GM19025 (cell line): ENCODE data around the gene METTL8.
"Not testable (repeated sequence)": the region's sequence is repeated elsewhere in the genome, so short reads cannot be mapped to it uniquely, and the experiment has no call there.

Experiments used
- ATAC-seq: cut with Tn5 transposase; IDR thresholded peaks from one replicate; pipeline ENCODE4 v1.9.1; 2021; ENCODE audit warnings: mild to moderate bottlenecking, low read depth, moderate library complexity; ENCODE audit not compliant: unreplicated experiment

METTL8 gene

DNA sequence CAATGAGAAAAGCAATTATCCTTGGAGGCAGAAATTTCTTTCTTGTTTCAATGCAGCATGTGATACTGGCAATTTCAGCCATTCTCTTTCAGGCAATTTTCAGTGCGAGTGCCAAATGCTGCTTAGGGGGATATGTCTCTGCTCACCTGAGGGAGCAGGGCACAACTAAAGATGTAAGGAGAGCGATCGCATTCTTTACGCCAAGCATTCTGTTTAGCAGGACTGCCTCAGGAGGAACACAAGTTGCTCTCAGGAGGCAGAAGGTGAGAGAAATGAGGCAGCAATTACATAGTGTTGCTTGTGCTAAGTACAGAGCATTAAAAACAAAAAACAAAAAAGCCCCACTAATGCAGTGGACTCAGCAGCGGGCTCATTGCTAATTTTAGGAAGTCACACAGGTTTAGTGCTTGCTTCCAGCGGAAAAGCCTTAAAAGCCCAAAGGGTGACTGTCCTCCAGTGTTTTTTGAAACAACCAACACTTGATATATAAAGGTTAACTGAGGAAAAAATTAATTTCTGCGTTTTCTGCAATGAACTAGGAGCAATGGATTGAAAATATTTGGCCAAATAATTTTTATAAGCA lies 116.9 kb downstream of the METTL8 start:
- ATAC-seq, result no peak

DNA sequence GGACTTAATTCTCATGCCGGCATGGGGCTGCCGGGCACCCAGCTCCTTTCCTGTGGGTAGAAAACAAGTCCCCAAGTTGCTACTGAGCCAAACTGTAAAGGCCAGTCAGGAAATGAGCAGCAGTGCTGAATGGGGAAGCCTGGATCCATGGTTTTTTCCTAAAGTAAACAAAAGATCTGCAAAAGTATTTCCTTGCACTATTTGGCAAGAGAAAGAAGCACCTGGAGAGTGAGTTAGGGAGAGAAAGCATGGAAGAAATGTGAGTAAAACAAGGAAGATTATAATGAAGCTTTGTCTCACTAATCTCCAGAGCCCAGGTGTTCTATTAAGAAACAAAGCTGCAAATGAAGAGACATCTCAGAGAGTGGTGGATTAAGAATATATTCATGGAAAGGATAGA lies 117.6 kb downstream of the METTL8 start:
- ATAC-seq, result no peak

DNA sequence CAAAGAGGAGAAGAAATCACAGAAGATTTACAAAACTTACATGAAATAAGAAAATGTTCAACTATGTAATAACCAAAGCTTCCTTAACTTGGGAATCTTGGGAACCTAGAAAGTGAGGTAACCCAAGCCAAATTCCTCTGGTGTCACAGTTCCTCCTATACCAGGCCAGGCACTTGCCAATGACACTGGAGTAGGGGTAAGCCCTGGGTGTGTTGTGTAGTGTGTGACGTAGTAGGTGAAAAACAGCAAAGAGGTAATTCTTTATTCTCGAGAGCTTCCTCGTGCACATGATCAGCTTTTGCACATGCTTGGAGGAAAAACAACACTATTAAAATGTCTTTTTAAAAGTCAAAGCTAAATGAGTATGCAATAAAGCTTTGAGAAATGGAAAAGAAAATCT lies 118.0 kb downstream of the METTL8 start:
- no peak for ATAC-seq

DNA sequence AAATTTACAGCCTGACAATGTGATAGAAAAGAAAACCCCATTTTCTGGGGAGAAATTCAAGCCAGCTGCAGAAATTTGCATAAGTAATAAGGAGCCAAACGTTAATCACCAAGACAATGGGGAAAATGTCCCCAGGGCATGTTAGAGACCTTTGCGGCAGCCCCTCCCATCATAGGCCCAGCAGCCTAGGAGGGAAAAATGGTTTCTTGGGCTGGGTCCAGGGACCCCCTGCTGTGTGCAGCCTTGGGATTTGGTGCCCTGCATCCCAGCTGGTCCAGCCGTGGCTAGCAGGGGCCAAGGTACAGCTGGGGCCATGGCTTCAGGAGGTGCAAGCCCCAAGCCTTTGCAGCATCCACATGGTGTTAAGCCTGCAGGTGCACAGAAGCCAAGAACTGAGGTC lies 121.6 kb downstream of the METTL8 start:
- not testable (repeated sequence) for ATAC-seq

DNA sequence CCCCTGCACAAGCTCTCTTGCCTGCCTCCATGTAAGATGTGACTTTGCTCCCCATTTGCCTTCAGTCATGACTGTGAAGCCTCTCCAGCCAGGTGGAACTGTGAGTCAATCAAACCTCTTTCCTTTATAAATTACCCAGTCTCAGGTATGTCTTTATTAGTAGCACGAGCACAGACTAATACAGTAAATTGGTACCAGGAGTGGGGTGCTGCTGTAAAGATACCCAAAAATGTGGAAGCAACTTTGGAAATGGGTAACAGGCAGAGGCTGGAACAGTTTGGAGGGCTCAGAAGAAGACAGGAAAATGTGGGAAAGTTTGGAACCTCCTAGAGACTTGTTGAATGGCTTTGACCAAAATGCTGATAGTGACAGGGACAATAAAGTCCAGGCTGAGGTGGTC lies 122.2 kb downstream of the METTL8 start:
- not testable (repeated sequence) for ATAC-seq

DNA sequence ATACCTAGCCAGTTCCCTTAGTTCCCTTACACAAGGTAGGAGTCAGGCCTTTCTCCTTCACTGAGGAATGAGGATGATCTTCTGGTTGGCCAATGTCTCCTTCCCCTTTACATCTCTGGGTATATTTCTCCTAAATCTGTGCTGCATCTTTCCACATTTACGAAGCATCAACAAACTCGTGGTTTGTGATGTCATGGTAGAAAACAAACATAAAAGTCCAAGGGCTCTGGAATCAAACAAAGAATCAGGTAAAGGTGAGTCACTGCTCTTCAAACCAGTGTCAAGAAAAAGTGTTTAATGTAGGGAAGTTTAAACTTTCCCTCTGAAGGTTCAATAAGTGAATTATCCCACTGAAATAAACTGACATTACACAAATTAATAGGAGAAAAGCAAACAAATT lies 122.9 kb downstream of the METTL8 start:
- no peak for ATAC-seq

DNA sequence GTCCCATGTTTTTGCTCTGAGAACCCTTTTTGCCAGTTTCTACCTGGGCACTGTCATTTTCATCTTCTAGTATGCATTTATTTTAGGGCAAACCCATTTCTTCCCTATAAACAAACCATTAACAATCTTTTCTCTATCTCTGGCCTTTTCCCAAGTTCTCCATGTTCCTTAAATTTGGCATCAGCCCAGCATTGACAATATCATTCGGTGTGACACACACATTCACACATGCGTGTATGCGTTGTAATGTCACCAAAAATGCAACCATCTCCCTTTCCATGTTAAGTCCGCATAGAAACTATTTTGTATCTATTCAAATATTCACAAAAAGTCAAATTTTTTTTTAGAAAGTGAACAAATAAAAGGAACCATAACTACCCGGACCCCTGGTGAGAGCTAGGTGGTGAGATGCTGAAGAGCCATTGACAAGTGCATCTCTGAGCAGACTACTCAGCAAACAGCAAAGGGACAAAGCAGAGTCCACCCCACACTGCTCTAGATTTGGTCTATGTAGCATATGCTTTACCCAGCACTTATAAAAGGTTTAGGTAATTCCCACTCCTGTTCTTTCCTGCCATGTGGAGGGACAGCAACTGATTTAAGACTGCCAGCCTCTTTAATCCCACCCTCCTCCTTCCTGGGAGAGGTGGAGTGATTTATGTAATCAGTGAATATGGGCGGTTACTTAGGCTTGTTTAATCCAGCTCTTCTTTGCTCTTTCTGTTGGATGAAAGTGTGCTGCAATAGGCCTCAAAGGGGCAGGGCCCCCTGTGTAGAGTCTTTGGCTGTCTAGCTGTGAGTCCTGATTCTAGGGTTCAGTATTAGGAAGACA lies 124.1 kb downstream of the METTL8 start:
- ATAC-seq, result no peak

DNA sequence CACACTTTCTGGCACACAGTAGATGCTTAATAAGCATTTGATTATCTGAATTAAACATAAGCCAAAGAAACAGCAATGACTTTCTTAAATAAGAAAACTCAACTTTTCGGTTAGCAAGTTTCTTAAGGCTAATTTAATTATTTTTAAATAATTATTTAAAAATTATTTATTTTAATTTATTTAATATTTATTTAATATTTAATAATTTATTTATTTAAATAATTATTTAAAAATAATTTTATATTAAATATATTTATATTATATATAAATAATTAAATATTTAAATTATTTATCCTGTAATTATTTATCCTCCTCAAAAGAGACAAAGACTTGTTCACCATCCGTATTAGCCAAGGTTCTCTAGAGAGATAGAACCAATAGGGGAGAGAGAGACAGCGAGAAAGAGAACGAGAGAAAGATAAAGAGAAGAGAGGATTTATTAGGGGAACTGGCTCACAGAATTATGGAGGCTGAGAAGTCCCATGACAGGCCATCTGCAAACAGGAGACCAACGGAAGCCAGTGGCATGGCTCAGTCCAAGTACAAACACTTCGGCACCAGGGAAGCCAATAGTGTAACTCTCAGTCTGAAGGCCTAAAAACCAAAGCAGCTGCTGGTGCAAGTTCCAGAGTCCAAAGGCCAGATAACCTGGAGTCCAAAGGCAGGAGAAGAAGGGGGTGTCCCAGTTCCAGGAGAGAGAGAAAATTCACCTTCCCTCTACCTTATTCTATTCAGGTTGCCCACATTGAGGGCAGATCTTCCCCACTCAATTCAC lies 125.3 kb downstream of the METTL8 start:
- no peak for ATAC-seq

DNA sequence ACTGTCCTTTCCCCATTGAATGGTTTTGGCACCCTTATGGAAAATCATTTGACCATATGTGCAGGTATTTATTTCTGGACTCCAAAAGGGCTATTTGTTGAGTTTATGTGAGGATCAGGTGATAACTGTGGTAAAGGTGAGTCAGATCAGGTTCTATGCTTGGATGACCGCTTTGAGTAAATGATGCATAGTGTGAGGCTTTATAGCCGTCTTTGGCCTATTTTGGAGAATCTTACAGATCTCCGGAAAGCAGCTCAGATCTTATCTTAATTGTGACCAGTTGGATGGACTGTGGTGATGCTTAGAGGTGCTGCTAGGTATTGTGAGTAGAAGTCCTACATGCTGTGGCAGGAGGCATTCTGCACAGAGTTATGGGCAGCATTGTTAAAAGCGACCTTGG lies 126.2 kb downstream of the METTL8 start:
- no peak for ATAC-seq

DNA sequence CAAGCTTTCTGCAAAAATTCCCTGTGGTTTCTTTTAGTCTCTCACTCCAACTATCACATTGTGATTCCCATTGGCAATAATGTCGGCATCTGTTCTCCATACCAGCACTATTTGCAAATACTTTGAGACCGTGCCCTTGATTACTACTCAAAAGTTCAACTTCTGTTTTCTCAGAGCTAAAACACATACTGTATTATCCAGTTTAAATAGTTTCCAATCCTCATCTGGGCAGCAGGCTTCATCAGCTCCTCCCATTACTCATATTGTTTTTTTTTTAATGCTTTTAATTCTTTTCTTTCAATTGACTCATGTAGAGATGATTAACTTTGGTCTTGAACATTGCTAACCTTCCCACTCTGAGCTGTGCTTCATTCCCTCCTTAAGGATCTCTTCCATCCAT lies 135.8 kb downstream of the METTL8 start:
- ATAC-seq, result no peak

DNA sequence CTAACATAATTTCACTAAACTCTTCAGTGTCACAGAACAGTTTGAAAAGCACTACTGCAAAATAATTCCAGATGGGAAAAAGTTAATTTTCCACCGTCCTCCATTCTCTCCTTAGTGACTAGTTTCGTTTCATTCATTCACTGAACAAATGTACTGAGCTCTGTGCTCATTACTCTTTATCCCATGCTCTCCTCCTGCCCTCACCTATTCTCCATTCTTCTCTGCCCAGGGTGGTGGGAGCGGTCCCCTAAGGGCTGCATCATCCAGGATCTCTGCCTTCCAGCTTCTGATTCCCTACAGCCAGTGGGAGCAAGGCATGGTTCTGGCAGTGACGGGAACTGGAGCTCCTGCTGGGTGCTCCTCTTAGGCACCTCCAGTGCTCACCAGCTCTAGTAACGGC lies 139.2 kb downstream of the METTL8 start:
- ATAC-seq, result no peak

DNA sequence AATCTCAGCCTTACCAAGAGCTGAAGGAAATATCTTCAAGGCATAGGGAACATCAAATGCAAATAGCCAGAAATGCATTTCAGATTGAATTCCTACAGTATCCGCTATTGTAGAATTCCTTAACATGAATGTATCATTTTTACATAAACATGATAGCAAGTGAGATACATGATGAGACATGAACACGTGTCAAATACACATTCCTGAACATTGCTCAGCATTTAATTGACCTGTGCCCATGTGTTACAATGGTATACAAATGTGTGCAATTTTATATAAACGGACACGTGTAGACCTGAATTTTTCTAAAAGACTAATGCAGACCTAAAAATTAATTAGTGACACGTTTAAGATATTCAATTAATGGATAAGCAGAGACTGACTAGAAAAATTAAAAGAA lies 140.1 kb downstream of the METTL8 start:
- ATAC-seq, result no peak

DNA sequence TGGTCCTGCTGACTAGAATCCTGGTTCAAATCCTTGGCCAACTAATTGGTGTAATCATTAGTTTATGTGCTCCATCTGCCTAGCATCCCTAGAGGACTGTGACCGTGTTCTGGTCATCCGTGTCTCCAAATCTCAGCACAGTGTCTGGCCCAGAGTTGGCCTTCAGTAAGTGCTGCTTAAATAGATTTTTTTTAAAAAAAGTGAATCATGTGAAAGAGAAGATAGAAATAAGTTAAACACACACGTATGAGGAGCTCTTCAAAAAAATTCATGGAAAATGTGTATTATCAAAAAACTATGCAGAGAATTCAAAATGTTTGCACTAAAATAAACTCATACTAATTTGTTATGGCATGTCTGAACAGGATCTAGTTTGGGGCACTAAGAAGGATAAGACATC lies 143.8 kb downstream of the METTL8 start:
- no peak for ATAC-seq

DNA sequence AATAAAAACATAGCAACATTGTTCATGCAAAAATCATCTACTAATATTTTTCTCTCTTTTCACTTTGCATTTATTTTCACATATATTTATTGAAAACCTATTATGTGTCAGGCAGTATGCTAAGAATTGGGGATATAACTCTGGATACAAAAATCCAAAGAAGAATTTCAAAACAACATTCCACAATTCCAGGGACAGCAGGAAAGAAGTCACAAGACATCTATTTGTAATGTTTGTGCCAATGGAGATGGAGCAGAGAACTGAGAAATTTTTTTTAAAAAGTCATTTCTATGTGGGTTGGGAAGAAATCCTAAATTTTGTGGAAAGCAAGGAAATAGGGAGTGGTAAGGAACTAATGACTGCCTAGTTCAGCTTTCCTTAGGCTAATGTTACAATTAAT lies 144.5 kb downstream of the METTL8 start:
- no peak for ATAC-seq

DNA sequence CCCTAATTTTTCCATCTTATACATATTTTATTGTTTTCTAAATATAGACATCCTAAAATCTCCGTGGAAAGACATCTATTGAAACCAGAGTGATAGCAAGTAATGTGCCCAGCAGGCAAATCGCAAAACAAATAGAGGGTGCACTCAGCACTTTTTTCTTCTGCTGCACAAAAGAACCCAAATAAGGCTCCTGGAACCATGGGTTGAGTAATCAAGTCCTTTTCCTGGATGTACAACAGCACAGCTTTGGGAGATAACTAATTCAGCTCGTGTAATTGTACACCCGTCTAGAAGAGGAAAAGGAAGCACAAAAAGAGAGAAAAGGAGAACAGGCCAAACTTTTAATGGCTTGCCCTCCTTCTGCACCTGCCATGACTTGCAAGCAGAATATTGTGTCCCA lies 146.2 kb downstream of the METTL8 start:
- no peak for ATAC-seq

DNA sequence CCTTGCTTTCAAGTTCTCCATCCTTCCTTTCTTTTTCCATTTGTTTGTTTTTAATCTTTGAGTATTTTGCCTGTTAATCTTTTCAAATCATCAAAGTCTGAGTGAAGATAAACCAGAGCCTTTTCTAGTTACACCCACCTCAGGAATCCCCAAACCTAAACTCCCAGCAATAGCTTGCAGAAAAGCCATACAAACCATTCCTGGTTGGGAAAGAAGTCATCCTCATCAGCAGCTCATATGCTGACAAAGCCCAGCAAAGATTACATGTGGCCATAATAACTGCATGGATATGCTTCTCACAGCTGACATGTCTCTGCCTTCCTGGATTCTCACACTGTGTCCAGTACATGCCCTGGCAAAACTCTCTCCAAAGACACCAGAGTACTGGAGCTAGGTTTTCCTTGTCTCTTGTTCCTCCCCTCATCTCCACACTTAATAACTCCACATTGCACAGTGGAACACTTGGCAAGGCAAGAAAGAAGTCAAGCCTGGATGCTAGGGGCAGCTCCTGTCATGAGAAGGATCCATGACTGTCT lies 146.7 kb downstream of the METTL8 start:
- ATAC-seq, result no peak

DNA sequence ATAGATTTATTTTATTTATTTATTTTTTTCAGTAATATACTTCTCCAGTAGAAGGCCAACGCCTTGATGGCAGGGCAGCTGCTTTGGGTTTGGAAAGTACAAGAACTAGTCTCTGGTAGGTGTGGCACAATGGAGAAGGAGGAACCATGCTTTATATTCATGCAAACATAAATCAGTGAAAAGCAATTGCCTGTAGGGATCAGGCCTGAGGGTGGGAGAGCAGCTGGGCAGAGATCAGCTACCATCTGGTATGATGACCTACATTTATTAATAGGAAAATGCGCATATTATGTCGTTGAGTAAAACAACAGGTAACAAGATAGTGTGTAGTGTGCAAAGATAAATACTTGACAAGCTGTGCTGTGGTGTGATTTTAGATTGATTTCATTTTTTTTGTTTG lies 152.7 kb downstream of the METTL8 start:
- no peak for ATAC-seq

DNA sequence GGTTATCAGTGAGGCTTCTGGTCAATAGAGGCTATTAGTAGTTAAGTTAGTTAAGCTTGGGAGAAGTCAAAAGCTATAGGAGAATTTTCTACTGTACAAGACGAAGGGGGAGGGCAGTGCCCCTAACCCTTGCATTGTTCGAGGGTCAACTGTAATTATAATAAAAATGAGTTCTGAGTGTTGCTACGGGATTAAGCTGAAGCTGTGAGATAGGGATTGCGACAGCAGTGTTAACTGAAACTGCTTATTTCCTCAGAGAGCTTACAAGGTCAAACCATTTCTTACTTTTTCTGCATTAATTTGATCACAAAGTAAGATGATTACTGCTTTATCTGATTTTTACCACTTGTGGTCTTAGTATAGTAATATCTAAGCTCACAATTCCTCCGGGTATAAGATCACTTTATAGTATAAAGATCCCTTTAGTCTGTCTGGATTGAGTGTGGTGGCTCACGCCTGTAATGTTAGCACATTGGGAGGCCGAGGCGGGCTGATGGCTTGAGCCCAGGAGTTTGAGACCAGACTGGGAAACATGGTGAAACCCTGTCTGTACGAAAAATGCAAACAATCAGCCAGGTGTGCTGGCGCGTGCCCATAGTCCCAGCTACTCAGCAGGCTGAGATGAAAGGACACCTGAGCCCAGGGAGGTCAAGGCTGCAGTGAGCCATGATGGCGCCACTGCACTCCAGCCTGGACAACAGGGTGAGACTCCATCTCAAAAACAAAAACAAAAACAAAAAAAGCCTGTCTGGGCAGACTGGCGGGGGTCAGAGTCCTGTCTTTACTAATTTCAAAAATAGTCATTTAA lies 153.6 kb downstream of the METTL8 start:
- ATAC-seq, result no peak

DNA sequence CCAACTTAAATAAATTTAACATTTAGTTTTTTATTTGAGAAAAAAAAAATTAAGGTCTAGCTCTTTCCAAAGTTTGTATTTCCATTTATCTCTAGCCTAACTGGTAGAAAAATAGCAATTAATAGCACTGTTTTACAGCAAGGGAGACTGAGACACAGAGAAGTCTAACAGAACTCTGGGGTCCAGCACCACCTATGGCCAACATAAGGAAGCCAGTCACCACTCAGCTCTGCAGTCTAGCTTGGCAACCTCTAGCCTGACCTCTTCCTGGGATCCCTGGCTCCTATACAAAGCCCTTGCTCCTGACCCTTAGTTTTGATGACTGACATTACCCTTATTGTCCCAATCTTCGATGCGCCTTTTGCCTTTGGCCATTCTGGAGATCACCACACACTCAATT lies 159.0 kb downstream of the METTL8 start:
- ATAC-seq, result no peak

DNA sequence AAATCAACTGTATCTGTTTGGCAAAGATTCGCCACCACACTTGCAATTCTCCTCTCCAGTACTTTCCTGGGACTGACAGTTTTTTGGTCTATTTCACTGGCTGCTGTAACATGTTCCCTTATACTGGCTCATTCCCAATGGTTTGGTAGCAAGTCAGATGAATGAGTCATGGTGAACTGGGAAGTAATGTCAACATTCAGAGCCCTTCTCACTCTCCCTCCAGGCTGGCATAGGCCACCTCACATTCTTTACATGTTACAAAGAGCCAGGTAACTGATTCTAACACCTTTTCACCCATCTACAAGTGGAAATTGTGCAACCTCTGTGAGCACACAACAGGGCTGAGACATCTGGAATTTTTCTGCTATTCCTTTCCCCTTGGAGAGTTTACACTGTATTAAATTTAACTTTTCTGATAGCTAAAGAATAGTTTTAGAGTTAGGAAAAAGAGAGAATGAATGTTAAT lies 161.8 kb downstream of the METTL8 start:
- no peak for ATAC-seq
